ENCODE results near the gene TEX261. TPM values are rescaled to one million over a fixed set of nuclear protein-coding genes. Genes with fewer than 3 reads are reported as not detected.
"Not testable (repeated sequence)": the region's sequence is repeated elsewhere in the genome, so short reads cannot be mapped to it uniquely, and the experiment has no call there.

TEX261 gene
- polyA plus RNA-seq, 2 donors: 17.5 to 23.9 TPM

DNA sequence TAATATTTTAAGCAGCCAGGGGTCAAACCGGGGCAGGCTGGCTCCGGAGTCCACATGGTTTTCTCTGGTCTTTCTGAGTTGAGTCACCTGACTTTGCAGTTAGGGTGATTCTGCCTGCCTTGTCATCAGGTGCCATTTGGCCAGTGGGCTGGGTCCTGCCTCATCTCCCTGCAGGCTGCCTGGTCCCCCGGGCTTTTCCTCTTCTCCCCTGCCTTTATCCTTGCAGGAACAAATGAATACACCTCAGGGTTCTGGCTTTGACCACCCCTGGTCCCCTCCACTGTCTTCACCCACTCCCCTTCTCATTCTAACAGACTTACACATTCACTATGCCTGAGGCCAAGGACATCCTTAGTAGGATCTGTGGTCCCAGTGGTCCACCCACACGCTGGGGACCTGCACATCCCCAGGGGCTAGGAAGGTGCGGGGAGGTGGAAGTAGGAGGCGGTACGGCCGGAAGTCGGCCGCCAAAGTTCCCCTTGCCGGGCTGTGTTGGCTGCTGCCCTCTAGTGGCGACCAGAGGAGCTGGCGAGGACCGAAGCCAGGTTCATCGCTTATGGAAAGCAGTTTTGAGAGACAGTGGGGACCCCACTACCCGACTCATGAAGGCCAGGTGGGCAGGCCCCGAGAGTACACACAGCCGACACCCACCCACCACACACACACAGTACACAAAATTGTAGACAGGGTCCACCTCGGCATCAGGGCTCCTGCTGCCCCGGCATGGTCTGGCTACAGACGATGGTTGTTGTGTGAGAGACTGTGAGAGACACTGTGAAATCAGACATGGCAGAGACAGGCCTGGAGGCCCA, 6.3 kb upstream of the TEX261 start:
- Histone ChIP-seq H3K4me3 (ENCODE audit: low read depth in 1 of 2, low read length in 2 of 2) (no peak overlapping the region), H3K4me1 (ENCODE audit: control insufficient read depth in 2 of 2, insufficient read depth in 2 of 2, low read length in 1 of 2) (peaks cover 0 to 6% of the 10 kb centered on the region in 2 donors), H3K9me3 (ENCODE audit: control insufficient read depth in 2 of 2, insufficient read depth in 1 of 2, low read depth in 1 of 2, low read length in 1 of 2) (no peaks in the 10 kb centered on the region), H3K36me3 (ENCODE audit: control insufficient read depth in 2 of 2, insufficient read depth in 2 of 2, low read length in 1 of 2) (no peaks in the 10 kb centered on the region), H3K27me3 (ENCODE audit: control insufficient read depth in 1 of 2, insufficient read depth in 2 of 2, low read length in 2 of 2) (no peaks in the 10 kb centered on the region), H3K27ac (ENCODE audit: low read depth in 2 of 2, low read length in 1 of 2) (peak overlapping the region in 1 of 2 donors; percentile 24)
- WGBS, 2 donors: 22 to 26% methylated on average over 21 of the region's 21 CpGs

DNA sequence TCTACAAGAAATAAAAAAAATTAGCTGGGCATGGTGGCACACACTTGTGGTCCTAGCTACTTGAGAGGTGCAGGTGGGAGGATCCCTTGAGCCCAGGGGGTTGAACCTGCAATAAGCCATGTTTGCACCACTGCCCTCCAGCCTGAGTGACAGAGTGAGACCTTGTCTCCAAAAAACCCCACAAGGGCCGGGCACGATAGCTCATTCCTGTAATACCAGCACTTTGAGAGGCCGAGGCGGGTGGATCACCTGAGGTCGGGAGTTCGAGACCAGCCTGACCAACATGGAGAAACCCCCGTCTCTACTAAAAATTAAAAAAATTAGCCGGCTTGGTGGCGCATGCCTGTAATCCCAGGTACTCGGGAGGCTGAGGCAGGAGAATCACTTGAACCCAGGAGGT, 5.3 kb upstream of the TEX261 start:
- H3K4me3 ChIP-seq (ENCODE audit: low read depth in 1 of 2, low read length in 2 of 2); H3K36me3 ChIP-seq (ENCODE audit: control insufficient read depth in 2 of 2, insufficient read depth in 2 of 2, low read length in 1 of 2); H3K27me3 ChIP-seq (ENCODE audit: control insufficient read depth in 1 of 2, insufficient read depth in 2 of 2, low read length in 2 of 2); H3K27ac ChIP-seq (ENCODE audit: low read depth in 2 of 2, low read length in 1 of 2); H3K4me1 ChIP-seq (ENCODE audit: control insufficient read depth in 2 of 2, insufficient read depth in 2 of 2, low read length in 1 of 2); H3K9me3 ChIP-seq (ENCODE audit: control insufficient read depth in 2 of 2, insufficient read depth in 1 of 2, low read depth in 1 of 2, low read length in 1 of 2): not testable (repeated sequence)
- 95% methylated on average over 10 of the region's 10 CpGs for WGBS, 2 donors

DNA sequence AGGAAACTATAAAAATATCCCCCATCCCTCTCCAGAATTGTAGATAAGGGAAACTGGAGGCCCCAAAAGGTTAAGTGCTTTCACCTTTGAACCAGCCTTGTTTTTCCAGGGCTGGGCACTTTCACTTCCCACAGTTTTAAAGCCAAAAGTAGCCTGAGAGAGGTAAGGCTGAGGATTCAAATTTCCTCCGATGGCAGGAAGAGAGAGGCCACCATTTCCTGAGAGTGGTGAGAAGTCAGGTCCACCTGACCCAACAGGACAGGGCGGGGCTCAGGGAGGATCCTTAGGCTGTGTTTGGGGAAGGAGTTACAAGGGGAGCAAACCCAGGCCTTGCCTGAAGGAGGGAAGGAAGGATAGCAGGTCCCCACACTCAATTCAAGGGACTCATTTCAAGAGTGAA, 4.7 kb upstream of the TEX261 start:
- 70 to 72% methylated on average over 2 of the region's 2 CpGs for WGBS, 2 donors

DNA sequence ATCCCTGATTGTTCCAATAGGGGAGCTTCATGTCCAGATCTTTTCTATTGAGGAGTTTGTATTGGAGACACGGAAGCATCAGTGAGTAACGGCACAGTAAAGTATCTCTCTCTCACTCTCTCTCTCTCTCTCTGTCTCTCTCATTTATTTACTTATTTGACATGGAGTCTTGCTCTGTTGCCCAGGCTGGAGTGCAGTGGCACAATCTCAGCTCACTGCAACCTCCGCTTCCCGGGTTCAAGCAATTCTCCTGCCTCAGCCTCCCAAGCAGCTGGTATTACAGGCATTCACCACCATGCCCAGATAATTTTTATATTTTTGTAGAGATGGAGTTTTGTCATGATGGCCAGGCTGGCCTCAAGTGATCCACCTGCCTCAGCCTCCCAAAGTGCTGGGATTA, 4.2 kb upstream of the TEX261 start:
- WGBS, 2 donors: 88 to 90% methylated on average over 4 of the region's 4 CpGs
- H3K36me3 ChIP-seq (ENCODE audit: control insufficient read depth in 2 of 2, insufficient read depth in 2 of 2, low read length in 1 of 2); H3K27me3 ChIP-seq (ENCODE audit: control insufficient read depth in 1 of 2, insufficient read depth in 2 of 2, low read length in 2 of 2): not testable (repeated sequence)

More for the DNA sequence above, 4.7 kb upstream of the TEX261 start:
- H3K9me3 ChIP-seq (ENCODE audit: control insufficient read depth in 2 of 2, insufficient read depth in 1 of 2, low read depth in 1 of 2, low read length in 1 of 2): no peaks in the 10 kb centered on the region
- H3K4me3 ChIP-seq (ENCODE audit: low read depth in 1 of 2, low read length in 2 of 2): no peak overlapping the region
- H3K36me3 ChIP-seq (ENCODE audit: control insufficient read depth in 2 of 2, insufficient read depth in 2 of 2, low read length in 1 of 2): no peaks in the 10 kb centered on the region
- peaks cover 0 to 6% of the 10 kb centered on the region in 2 donors for H3K4me1 ChIP-seq (ENCODE audit: control insufficient read depth in 2 of 2, insufficient read depth in 2 of 2, low read length in 1 of 2)
- H3K27me3 ChIP-seq (ENCODE audit: control insufficient read depth in 1 of 2, insufficient read depth in 2 of 2, low read length in 2 of 2): no peaks in the 10 kb centered on the region
- no peak overlapping the region for H3K27ac ChIP-seq (ENCODE audit: low read depth in 2 of 2, low read length in 1 of 2)

DNA sequence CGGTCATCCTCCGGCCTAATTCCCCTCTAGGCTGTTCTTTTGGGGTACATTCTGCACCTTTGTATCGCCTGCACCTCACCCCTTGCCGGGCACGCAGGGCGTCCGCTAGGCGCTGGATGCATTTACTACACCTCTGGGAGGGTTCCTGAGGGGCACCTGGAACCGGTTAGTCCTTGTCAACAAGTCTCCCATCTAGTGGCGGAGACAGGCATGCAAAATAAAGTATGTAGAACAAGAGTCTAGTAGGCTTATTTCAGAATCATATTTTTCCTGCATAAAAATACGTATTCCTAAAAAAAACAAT, 705 bp upstream of the TEX261 start:
- peaks cover 7 to 15% of the 10 kb centered on the region in 2 donors for H3K36me3 ChIP-seq (ENCODE audit: control insufficient read depth in 2 of 2, insufficient read depth in 2 of 2, low read length in 1 of 2)
- H3K4me1 ChIP-seq (ENCODE audit: control insufficient read depth in 2 of 2, insufficient read depth in 2 of 2, low read length in 1 of 2): peaks cover 6 to 9% of the 10 kb centered on the region in 2 donors
- no peaks in the 10 kb centered on the region for H3K9me3 ChIP-seq (ENCODE audit: control insufficient read depth in 2 of 2, insufficient read depth in 1 of 2, low read depth in 1 of 2, low read length in 1 of 2)
- H3K27ac ChIP-seq (ENCODE audit: low read depth in 2 of 2, low read length in 1 of 2): no peak overlapping the region
- no peaks in the 10 kb centered on the region for H3K27me3 ChIP-seq (ENCODE audit: control insufficient read depth in 1 of 2, insufficient read depth in 2 of 2, low read length in 2 of 2)
- peak overlapping the region; percentile 77 to 95 for H3K4me3 ChIP-seq (ENCODE audit: low read depth in 1 of 2, low read length in 2 of 2)
- WGBS, 2 donors: 2% methylated on average over 11 of the region's 11 CpGs

More for the DNA sequence above, 4.2 kb upstream of the TEX261 start:
- H3K4me1 ChIP-seq (ENCODE audit: control insufficient read depth in 2 of 2, insufficient read depth in 2 of 2, low read length in 1 of 2); H3K9me3 ChIP-seq (ENCODE audit: control insufficient read depth in 2 of 2, insufficient read depth in 1 of 2, low read depth in 1 of 2, low read length in 1 of 2); H3K4me3 ChIP-seq (ENCODE audit: low read depth in 1 of 2, low read length in 2 of 2); H3K27ac ChIP-seq (ENCODE audit: low read depth in 2 of 2, low read length in 1 of 2): not testable (repeated sequence)

DNA sequence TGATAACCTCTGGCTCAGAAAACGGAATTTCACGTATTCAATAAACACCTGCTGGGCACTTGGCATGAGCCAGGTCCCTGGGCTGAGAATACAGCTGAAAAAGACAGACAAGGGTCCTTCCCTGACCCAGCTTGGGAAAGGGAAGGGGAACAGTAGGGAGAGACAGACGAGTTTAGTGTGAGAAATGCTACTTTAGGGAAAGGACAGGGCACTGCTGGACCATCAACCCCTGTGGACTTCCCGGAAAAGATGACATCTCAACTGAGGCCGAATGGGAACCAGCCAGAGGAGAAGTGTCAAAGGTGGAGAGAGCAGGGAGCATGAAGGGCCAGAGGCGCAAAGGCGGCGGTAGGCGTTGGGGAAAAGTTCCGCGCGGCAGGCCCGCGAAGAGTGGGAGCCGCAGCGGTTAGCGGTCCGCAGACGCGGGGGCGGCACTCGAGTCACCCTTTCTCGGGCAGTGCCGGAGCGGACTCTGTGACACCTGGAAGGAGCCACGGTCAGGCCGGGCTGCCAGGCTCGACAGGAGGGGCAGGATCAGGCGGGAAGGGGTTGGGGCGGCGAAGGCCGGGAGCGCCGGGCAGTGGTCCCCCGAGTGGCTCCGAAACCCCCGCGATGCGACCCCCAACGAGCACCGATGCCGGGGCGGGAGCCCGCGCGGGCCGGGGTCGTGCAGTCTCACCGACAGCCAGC, 519 bp downstream of the TEX261 start:
- Histone ChIP-seq H3K27me3 (ENCODE audit: control insufficient read depth in 1 of 2, insufficient read depth in 2 of 2, low read length in 2 of 2) (no peaks in the 10 kb centered on the region), H3K9me3 (ENCODE audit: control insufficient read depth in 2 of 2, insufficient read depth in 1 of 2, low read depth in 1 of 2, low read length in 1 of 2) (no peaks in the 10 kb centered on the region), H3K27ac (ENCODE audit: low read depth in 2 of 2, low read length in 1 of 2) (peak overlapping the region; percentile 51 to 72), H3K4me3 (ENCODE audit: low read depth in 1 of 2, low read length in 2 of 2) (peak overlapping the region; percentile 77 to 95), H3K4me1 (ENCODE audit: control insufficient read depth in 2 of 2, insufficient read depth in 2 of 2, low read length in 1 of 2) (peaks cover 6 to 9% of the 10 kb centered on the region in 2 donors), H3K36me3 (ENCODE audit: control insufficient read depth in 2 of 2, insufficient read depth in 2 of 2, low read length in 1 of 2) (peaks cover 7 to 24% of the 10 kb centered on the region in 2 donors)
- WGBS, 2 donors: 1% methylated on average over 34 to 49 of the region's 49 CpGs

DNA sequence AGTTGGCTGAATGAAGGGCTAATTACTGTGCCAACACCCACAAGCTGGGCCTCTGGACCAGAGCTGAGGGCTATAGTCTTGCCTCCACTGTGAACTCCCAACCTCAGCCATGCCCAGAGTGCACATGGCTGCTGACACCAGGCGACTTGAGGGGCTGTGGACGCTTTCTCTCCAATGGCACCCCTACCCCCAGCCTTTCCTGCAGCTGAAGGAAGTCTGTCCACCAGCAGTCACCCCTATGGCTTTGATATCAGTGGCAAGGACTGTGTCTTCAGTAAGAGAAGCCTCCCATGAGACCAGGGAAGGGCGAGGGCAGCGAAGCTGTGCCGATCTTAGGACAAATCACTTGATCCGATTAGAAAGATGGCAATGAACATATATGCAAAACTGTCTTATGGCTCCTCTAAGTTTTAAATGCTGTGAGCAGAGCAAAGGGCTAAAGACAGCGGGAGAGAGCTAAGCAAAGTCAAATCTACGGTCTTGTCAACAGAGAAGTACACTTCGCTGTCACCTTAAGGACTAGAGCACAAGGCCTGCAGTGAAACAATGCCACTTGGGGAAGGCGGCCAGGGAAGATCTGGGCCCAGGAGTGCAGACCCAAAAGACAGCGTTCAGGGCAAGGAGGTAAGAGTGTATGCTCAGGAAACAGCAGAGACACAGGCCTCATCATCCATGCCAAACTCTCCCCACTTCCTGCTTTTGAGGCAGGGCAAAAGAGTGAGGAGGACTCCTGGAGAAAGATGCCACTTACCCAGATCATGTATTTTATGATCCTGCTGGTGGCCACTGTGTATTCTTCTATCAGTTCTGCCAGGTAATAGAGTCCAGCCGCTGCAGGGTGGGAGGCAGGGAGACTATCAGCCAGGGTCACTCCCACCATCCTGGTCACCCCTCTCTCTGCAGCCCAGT, 1.5 kb downstream of the TEX261 start:
- Histone ChIP-seq H3K36me3 (ENCODE audit: control insufficient read depth in 2 of 2, insufficient read depth in 2 of 2, low read length in 1 of 2) (peaks cover 7 to 32% of the 10 kb centered on the region in 2 donors), H3K4me3 (ENCODE audit: low read depth in 1 of 2, low read length in 2 of 2) (peak overlapping the region; percentile 77 to 95), H3K9me3 (ENCODE audit: control insufficient read depth in 2 of 2, insufficient read depth in 1 of 2, low read depth in 1 of 2, low read length in 1 of 2) (no peaks in the 10 kb centered on the region), H3K4me1 (ENCODE audit: control insufficient read depth in 2 of 2, insufficient read depth in 2 of 2, low read length in 1 of 2) (peaks cover 6 to 9% of the 10 kb centered on the region in 2 donors), H3K27ac (ENCODE audit: low read depth in 2 of 2, low read length in 1 of 2) (no peak overlapping the region), H3K27me3 (ENCODE audit: control insufficient read depth in 1 of 2, insufficient read depth in 2 of 2, low read length in 2 of 2) (no peaks in the 10 kb centered on the region)
- 84 to 90% methylated on average over 12 of the region's 12 CpGs for WGBS, 2 donors

DNA sequence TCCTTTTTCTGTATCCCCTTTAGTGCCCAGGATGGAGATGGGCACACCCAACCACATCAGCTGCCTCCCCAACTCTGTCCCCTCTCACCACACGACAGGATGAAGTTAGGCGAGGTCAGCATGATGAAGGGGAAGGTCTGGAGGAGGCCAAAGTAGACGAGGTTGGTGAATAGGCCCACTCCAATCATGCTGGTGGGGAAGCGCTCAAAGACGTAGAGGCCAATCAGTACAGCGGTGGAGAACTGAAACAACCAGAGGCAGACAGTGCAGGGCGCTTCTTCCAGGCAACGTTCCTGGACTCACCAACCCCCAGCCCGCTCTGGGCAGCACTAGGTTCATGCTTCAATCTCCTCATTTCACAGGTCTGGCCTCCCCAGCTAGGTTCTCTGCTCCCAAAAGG, 2.9 kb downstream of the TEX261 start:
- H3K27ac ChIP-seq (ENCODE audit: low read depth in 2 of 2, low read length in 1 of 2): no peak overlapping the region
- no peak overlapping the region for H3K4me3 ChIP-seq (ENCODE audit: low read depth in 1 of 2, low read length in 2 of 2)
- WGBS, 2 donors: 90% methylated on average over 9 of the region's 9 CpGs
- H3K4me1 ChIP-seq (ENCODE audit: control insufficient read depth in 2 of 2, insufficient read depth in 2 of 2, low read length in 1 of 2): peaks cover 6 to 9% of the 10 kb centered on the region in 2 donors
- no peaks in the 10 kb centered on the region for H3K27me3 ChIP-seq (ENCODE audit: control insufficient read depth in 1 of 2, insufficient read depth in 2 of 2, low read length in 2 of 2)
- H3K36me3 ChIP-seq (ENCODE audit: control insufficient read depth in 2 of 2, insufficient read depth in 2 of 2, low read length in 1 of 2): peaks cover 7 to 39% of the 10 kb centered on the region in 2 donors
- H3K9me3 ChIP-seq (ENCODE audit: control insufficient read depth in 2 of 2, insufficient read depth in 1 of 2, low read depth in 1 of 2, low read length in 1 of 2): no peaks in the 10 kb centered on the region

DNA sequence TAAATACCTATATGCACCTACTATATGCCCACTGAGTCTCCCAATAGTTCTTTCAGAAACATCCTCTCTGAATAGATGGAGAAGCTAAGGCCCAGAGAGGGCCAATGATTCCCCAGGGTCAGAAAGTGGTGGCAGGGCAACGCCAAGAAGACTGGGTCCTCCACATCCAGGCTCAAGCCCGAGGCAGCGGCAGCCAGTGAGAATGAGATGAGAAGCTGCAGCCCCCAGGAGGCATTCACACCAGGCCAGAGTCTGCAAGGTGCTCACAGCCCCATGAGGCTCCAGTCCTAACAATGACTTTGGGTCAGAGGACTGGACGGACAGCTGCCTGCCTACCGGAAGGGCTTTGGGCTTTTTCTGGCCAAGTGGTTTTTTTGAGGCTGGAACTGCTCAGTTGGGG, 3.5 kb downstream of the TEX261 start:
- Histone ChIP-seq H3K27ac (ENCODE audit: low read depth in 2 of 2, low read length in 1 of 2) (no peak overlapping the region), H3K9me3 (ENCODE audit: control insufficient read depth in 2 of 2, insufficient read depth in 1 of 2, low read depth in 1 of 2, low read length in 1 of 2) (no peaks in the 10 kb centered on the region), H3K4me3 (ENCODE audit: low read depth in 1 of 2, low read length in 2 of 2) (no peak overlapping the region), H3K36me3 (ENCODE audit: control insufficient read depth in 2 of 2, insufficient read depth in 2 of 2, low read length in 1 of 2) (peaks cover 7 to 43% of the 10 kb centered on the region in 2 donors), H3K4me1 (ENCODE audit: control insufficient read depth in 2 of 2, insufficient read depth in 2 of 2, low read length in 1 of 2) (peaks cover 6 to 9% of the 10 kb centered on the region in 2 donors), H3K27me3 (ENCODE audit: control insufficient read depth in 1 of 2, insufficient read depth in 2 of 2, low read length in 2 of 2) (no peaks in the 10 kb centered on the region)
- 83 to 91% methylated on average over 5 of the region's 5 CpGs for WGBS, 2 donors

All from esophagus (tissue), 2 donors.